ENCODE results near the gene PHF24. TPM values are rescaled to one million over a fixed set of nuclear protein-coding genes. Genes with fewer than 3 reads are reported as not detected.

The PHF24 gene
- total RNA-seq, 4 donors from 2014 or later, result under 0.01 to 0.99 (median 0.76) TPM

DNA sequence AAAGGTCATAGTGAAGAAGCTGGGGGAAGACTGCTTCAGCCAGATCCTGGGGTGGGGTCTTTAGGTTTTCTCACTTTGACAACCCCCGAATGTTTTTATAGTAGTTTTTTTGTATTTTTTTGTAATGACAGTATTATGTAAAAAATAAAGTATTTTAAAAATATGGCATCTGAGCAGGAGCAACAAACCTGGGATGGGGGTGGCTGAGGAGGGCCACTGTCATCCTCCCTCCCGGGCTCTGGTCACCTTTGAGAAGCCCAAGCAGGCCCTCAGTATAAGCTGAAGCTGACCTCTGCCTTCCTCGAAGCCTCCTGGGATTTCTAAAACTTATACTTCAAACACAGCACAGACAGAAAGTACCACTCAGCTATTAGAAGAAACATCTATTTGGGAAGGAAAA is 40.2 kb downstream of the PHF24 start:
- Histone ChIP-seq H3K27me3 (no peaks in the 10 kb centered on the region), H3K9me3 (no peaks in the 10 kb centered on the region), H3K4me1 (peaks cover 34 to 60% (median 46%) of the 10 kb centered on the region in 4 donors), H3K27ac (replicated peaks in 1 of 4) (peak overlapping the region in 1 of 4 donors; percentile 99), H3K36me3 (peaks cover 6 to 25% (median 19%) of the 10 kb centered on the region in 4 donors), H3K4me3 (no peak overlapping the region)
- peak; percentile 86 for DNase-seq (ENCODE audit: extremely low spot score)
- intact Hi-C loops (cut with DNase I), result no loop called here
- TF ChIP-seq POLR2A (IDR thresholded peaks at IDR 0.05; ENCODE audit: low read depth), result no peak
- no peak for TF ChIP-seq POLR2AphosphoS5 (IDR thresholded peaks at IDR 0.05)
- TF ChIP-seq, protein P1, sequence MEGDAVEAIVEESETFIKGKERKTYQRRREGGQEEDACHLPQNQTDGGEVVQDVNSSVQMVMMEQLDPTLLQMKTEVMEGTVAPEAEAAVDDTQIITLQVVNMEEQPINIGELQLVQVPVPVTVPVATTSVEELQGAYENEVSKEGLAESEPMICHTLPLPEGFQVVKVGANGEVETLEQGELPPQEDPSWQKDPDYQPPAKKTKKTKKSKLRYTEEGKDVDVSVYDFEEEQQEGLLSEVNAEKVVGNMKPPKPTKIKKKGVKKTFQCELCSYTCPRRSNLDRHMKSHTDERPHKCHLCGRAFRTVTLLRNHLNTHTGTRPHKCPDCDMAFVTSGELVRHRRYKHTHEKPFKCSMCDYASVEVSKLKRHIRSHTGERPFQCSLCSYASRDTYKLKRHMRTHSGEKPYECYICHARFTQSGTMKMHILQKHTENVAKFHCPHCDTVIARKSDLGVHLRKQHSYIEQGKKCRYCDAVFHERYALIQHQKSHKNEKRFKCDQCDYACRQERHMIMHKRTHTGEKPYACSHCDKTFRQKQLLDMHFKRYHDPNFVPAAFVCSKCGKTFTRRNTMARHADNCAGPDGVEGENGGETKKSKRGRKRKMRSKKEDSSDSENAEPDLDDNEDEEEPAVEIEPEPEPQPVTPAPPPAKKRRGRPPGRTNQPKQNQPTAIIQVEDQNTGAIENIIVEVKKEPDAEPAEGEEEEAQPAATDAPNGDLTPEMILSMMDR (IDR thresholded peaks at IDR 0.05), result no peak
- no peak for TF ChIP-seq EP300 (IDR thresholded peaks at IDR 0.05)
- WGBS, result 78% methylated on average over 3 of the region's 3 CpGs

DNA sequence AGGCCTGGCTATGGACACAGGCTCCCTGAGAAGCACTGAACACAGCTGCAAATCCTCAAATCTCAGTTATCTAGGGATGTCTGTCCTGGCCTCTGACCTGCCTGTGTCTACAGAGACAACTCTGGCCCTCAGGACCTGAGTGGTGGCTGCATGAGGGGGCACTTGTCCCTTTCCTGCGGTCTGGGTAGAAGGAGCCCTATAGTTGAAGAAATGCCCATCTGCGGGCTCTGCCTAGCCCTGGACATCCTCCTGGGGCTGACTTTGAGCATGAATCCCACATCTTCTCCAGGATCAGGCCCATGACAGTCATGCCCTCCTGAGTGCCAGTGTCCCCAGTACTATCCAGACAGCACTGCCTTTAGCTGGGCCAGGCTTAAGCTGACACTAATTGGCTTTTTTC is 41.5 kb downstream of the PHF24 start:
- 100% methylated on average over 2 of the region's 2 CpGs for WGBS
- intact Hi-C loops (cut with DNase I), result no loop called here
- no peaks in the 10 kb centered on the region for H3K9me3 ChIP-seq

DNA sequence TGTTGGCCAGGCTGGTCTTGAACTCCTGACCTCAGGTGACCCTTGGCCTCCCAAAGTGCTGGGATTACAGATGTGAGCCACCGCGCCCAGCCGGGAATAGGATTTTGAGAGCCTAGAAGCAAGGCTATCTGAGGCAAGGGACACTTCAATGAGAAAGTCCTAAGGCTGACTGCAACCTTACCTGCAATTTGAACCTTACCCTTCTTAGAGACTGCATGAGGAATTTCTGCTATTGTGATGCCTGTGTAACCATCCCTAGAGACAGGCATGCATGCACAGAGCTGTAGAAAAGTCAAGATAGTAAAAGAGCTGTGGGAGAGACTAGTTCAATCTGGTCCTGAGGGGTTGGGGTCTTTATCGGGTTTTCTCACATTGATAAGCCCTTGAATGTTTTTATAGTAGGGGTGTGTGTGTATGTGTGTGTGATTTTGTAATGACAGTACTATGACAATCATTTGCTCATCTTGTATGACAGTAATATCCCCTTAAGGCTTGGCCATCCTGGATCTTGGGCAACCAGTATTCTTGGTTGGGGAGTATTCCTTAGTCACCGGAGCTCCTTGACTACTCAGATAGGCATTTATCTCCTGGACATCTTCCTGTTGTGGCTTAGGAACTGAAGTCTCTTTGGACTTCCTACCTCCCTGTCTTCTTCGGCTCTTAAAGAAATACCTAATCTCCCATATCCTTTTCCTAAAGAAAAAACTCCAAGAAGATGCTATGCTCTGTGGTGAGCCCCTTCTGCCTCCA is 42.6 kb downstream of the PHF24 start:
- H3K4me1 ChIP-seq, result peaks cover 10 to 36% (median 22%) of the 10 kb centered on the region in 4 donors
- intact Hi-C loops (cut with DNase I), result no loop called here
- TF ChIP-seq EP300 (IDR thresholded peaks at IDR 0.05) (no peak), POLR2A (IDR thresholded peaks at IDR 0.05; ENCODE audit: low read depth) (no peak), POLR2AphosphoS5 (IDR thresholded peaks at IDR 0.05) (no peak)
- TF ChIP-seq, protein P1 (IDR thresholded peaks at IDR 0.05), result no peak
- peak; percentile 85 for DNase-seq (ENCODE audit: extremely low spot score)
- H3K9me3 ChIP-seq, result no peaks in the 10 kb centered on the region
- no peaks in the 10 kb centered on the region for H3K27me3 ChIP-seq
- no peak overlapping the region for H3K4me3 ChIP-seq
- WGBS, result 98% methylated on average over 6 of the region's 6 CpGs
- H3K27ac ChIP-seq (replicated peaks in 1 of 4), result peak overlapping the region in 2 of 4 donors; percentile 21 to 63
- peaks cover 6 to 27% (median 19%) of the 10 kb centered on the region in 4 donors for H3K36me3 ChIP-seq

More for the DNA sequence above, 41.5 kb downstream of the PHF24 start:
- Histone ChIP-seq H3K4me3 (no peak overlapping the region), H3K27ac (replicated peaks in 1 of 4) (peak overlapping the region in 1 of 4 donors; percentile 10), H3K36me3 (peaks cover 6 to 25% (median 19%) of the 10 kb centered on the region in 4 donors), H3K27me3 (no peaks in the 10 kb centered on the region), H3K4me1 (peaks cover 21 to 47% (median 33%) of the 10 kb centered on the region in 4 donors)
- TF ChIP-seq, protein P1 (IDR thresholded peaks at IDR 0.05), result no peak
- TF ChIP-seq EP300 (IDR thresholded peaks at IDR 0.05) (no peak), POLR2AphosphoS5 (IDR thresholded peaks at IDR 0.05) (no peak), POLR2A (IDR thresholded peaks at IDR 0.05; ENCODE audit: low read depth) (no peak)
- peak; percentile 78 for DNase-seq (ENCODE audit: extremely low spot score)

DNA sequence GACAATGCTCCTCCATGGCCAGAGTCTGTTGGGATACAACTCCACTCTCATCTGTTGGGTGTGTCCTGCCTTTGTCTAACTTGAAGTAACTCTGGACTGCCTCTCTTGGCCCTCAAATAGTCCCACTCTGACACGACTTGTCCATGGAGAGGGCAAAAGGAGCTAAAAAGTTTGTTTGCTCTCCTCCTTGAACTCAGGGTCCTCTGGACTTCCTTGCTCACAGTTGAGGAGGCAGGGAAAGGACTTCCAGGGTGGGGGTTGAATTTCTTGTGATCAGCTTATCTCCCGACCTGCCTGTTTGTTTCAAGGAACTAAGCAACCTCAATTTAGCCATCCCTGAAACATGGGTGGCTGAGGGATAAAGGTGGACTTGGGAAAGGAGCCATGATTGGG is 43.2 kb downstream of the PHF24 start:
- no peaks in the 10 kb centered on the region for H3K9me3 ChIP-seq
- no peak for TF ChIP-seq POLR2AphosphoS5 (IDR thresholded peaks at IDR 0.05)
- TF ChIP-seq EP300 (IDR thresholded peaks at IDR 0.05), result no peak
- TF ChIP-seq, protein P1 (IDR thresholded peaks at IDR 0.05), result no peak
- no peak for TF ChIP-seq POLR2A (IDR thresholded peaks at IDR 0.05; ENCODE audit: low read depth)
- WGBS, result 84% methylated on average over 2 of the region's 2 CpGs

More for the DNA sequence above, 43.2 kb downstream of the PHF24 start:
- DNase-seq (ENCODE audit: extremely low spot score), result peak; percentile 89
- peaks cover 5 to 30% (median 16%) of the 10 kb centered on the region in 4 donors for H3K4me1 ChIP-seq
- H3K4me3 ChIP-seq, result no peak overlapping the region
- peak overlapping the region in 2 of 4 donors; percentile 21 to 63 for H3K27ac ChIP-seq (replicated peaks in 1 of 4)
- no peaks in the 10 kb centered on the region for H3K27me3 ChIP-seq
- peaks cover 6 to 24% (median 16%) of the 10 kb centered on the region in 4 donors for H3K36me3 ChIP-seq
- intact Hi-C loops (cut with DNase I), result no loop called here
